Gastrocnemius medialis (tissue), 4 donors: ENCODE data around the gene PRPF4.

Experiments
- POLR2A ChIP-seq, 2 donors: fragments of 450-650 bp; IDR thresholded peaks; one replicate each; pipeline ENCODE4 v1.6.1; 2017; ENCODE audit warnings: antibody characterized with exemption in 2 of 2, mild to moderate bottlenecking in 2 of 2, moderate library complexity in 2 of 2
- TF ChIP-seq, protein P1 (sequence below), 5 experiments: fragments of 450-650 bp in 3 of 5; fragments of 200-600 bp in 2 of 5; sonication (generic) in 2 of 5; IDR thresholded peaks in 4 of 5; conservative IDR thresholded peaks in 1 of 5; 1 replicate in 4 of 5; 2 replicates in 1 of 5; pipeline ENCODE4 v1.5.1; 2016 to 2019; ENCODE audit warnings: antibody characterized with exemption in 5 of 5, mild to moderate bottlenecking in 3 of 5, moderate library complexity in 3 of 5

DNA sequence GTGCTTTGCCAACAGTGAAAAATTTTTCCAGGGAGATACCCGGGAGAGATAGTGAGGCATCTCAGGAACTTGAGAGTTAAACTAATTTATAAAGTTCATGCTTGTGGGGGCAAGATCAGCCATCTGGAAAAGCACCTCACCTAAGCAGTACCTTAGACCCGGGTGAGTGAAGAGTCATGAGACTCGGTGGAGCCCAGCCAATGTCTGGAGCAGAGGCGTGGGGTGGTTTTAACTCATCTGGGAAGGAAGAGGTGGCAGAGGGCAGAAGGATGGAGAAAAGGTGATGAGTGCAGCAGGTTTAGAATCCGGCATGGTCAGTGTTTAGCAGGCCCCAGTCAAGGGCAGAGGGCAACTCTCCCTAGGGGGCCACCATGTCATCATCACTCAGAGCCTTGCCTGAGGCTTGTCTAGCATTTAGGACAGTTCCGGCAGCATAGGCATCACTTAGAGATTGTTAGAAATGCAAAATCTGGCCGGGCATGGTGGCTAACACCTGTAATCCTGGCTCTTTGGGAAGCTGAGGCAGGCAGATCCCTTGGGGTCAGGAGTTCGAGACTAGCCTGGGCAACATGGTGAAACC is 32.0 kb downstream of the PRPF4 start:
- TF ChIP-seq, protein P1, sequence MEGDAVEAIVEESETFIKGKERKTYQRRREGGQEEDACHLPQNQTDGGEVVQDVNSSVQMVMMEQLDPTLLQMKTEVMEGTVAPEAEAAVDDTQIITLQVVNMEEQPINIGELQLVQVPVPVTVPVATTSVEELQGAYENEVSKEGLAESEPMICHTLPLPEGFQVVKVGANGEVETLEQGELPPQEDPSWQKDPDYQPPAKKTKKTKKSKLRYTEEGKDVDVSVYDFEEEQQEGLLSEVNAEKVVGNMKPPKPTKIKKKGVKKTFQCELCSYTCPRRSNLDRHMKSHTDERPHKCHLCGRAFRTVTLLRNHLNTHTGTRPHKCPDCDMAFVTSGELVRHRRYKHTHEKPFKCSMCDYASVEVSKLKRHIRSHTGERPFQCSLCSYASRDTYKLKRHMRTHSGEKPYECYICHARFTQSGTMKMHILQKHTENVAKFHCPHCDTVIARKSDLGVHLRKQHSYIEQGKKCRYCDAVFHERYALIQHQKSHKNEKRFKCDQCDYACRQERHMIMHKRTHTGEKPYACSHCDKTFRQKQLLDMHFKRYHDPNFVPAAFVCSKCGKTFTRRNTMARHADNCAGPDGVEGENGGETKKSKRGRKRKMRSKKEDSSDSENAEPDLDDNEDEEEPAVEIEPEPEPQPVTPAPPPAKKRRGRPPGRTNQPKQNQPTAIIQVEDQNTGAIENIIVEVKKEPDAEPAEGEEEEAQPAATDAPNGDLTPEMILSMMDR (IDR thresholded peaks at IDR 0.05 in 4 of 5, conservative IDR thresholded peaks at IDR 0.05 in 1 of 5) = no peak
- no peak for TF ChIP-seq POLR2A (IDR thresholded peaks at IDR 0.05)
